DMS53 treated with DMSO at 0.1 percent for 48 hours (cell line): ENCODE results near the gene PCSK4.
"Not testable (repeated sequence)": the region's sequence is repeated elsewhere in the genome, so short reads cannot be mapped to it uniquely, and the experiment has no call there.

Source experiments
- DNase-seq: peaks from one replicate; lab custom pipeline; 2025; ENCODE audit not compliant: unreplicated experiment; lab: John Stamatoyannopoulos, UW

Gene PCSK4

DNA sequence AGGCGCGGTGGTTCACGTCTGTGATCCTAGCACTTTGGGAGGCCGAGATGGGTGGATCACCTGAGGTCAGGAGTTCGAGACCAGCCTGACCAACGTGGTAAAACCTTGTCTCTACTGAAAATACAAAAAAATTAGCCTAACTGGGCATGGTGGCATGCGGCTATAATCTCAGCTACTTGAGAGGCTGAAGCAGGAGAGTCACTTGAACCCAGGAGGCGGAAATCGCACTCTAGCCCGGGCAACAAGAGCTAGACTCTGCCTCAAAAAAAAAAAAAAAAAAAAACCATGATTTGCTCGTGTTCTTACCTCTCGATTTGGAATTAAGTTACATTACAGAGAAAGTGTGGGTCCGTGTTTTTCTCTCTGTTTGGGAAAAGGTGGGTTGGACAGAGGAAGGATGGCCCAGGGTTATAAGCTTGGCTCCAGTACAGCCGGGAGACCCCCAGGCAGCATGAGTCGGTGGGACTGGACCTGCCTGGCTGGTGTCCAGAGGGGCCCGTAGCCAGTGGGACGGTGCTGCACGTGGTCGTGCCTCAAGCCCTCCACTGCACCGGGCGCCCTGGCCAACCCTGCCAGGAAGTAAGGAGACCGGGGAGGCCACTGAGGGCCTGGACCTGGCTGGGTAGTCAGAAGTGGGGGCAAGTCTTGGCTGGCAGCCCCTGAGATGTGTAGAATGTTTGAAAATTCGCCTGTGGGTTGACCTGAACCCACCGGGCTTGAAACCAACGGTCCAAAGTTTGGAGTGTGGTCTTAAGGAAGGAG, 48.3 kb downstream of the PCSK4 start:
- DNase-seq = no peak

DNA sequence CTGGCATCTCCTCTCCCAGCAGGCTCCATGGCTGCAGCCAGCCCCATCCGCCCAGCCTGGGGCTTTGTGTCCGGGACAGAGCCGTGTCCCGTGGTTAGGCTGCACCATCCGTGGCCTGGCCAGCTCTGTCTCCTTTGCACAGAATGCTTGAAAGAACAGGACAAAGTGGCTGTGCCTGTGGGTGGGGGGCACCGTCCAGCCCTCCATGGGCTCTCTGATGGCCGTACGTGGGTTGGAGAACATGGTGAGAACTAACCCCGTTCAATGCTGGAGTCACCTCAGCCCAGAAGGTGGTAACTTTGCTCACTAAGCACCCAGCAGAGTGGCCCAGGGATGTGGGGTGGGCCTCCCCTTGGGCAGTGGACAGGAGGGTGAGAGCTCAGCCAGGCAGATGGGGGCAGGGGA, 49.1 kb downstream of the PCSK4 start:
- no peak for DNase-seq

GRCh38 chr19:1440418-1440801, 49.7 kb downstream of the PCSK4 start:
- DNase-seq = no peak

DNA sequence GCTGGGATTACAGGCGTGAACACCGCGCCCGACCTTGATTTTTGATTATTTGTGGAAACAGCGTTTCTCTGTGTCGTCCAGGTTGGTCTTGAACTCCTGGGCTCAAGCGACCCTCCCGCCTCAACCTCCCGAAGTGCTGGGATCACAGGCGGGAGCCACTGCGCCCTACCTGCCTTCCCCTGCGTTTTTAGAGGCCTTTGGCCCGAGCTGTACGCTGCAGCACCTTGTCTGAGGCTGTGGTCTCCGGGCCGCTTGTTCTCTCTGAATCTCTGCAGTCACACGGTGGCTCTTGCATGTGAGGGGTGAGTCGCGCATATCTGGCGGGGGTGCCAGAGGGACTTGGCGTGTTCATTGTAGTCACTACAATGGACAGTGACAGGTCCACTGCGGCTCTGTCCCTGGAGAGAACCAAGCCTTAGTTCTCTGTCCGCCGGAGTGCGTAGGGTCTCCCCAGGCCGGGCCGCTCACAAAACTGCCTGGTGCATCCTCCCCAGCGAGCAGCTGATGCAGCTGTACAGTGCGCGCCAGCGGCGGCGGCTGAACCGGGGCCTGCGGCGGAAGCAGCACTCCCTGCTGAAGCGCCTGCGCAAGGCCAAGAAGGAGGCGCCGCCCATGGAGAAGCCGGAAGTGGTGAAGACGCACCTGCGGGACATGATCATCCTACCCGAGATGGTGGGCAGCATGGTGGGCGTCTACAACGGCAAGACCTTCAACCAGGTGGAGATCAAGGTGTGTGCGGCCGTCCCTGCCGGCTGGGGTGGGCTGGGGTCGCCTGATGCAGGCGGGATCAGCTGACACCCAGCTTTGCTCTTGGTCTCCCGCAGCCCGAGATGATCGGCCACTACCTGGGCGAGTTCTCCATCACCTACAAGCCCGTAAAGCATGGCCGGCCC, 50.4 kb downstream of the PCSK4 start:
- not testable (repeated sequence) for DNase-seq

- no peak for DNase-seq
These were observed 51.2 kb downstream of the PCSK4 start for GRCh38 chr19:1438933-1439354.

GRCh38 chr19:1438035-1438932, 51.9 kb downstream of the PCSK4 start, which contains the start of gene RPS15:
Gene RPS15 (plus strand): TSS chr19:1438396. CDS start chr19:1438426, 30 bp downstream.
- DNase-seq = peak; percentile 86

DNA sequence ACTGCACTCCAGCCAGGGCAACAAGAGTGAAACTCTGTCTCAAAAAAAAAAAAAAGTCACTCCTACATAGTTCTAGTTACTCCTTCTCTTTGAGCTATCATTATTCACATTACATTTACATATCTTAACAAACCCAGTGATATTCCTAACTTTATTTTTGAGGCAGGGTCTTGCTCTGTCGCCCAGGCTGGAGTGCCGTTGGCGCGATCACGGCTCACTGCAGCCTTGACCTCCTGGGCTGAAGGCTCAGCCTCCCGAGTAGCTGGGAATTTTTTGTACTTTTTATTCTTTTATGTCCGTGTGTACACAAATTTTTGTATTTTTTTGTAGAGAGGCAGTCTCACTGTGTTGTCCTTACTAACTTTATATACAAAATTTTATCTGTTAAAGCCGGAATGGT, 52.5 kb downstream of the PCSK4 start:
- DNase-seq = no peak

- no peak for DNase-seq
These were observed 54.7 kb downstream of the PCSK4 start for GRCh38 chr19:1435378-1435989.

- DNase-seq = no peak
These were observed 55.5 kb downstream of the PCSK4 start for GRCh38 chr19:1434577-1435060.

GRCh38 chr19:1434040-1434366, 56.1 kb downstream of the PCSK4 start:
- DNase-seq = no peak

- DNase-seq = no peak
These were observed 56.8 kb downstream of the PCSK4 start for GRCh38 chr19:1433119-1434039.

DNA sequence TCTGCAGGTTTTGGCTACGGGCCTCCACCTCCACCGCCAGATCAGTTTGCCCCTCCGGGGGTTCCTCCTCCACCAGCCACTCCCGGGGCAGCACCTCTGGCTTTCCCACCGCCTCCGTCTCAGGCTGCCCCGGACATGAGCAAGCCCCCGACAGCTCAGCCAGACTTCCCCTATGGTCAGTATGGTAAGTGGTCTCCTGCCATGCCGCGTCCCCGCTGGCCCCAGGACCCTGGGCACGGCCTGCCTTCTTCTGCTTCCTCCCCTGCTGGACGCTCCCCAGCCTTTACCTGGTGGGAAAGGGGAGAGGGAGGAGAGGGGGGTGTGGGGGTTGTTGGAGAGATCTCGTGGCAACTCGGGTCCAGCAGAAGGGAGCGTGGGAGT, 57.7 kb downstream of the PCSK4 start:
- DNase-seq = no peak

GRCh38 chr19:1431759-1432506, 58.2 kb downstream of the PCSK4 start:
- no peak for DNase-seq
